IMR-90 (cell line): ENCODE measurements around the gene IGF1R. TPM values are rescaled to one million over a fixed set of nuclear protein-coding genes. Genes with fewer than 3 reads are reported as not detected.
A peak's percentile ranks its signal among the peaks of the same experiment; 100 is the strongest.

Source experiments
- ATAC-seq: fragments of 200-7000 bp; cut with Tn5 transposase; 2 replicates; pipeline ENCODE4 v1.9.1; 2020; ENCODE audit warnings: low read depth, mild to moderate bottlenecking, moderate library complexity
- BruUV-seq: library from RNA; stranded (reverse); fragments of 400-500 nt; replicated peaks from 2 replicates; lab custom pipeline; 2021; lab: Mats Ljungman, UMichigan
- CTCF ChIA-PET: fragments of 300-600 bp; formaldehyde crosslinking; extraction: SDS; loops from one replicate; lab custom pipeline; 2021; ENCODE audit warnings: antibody characterized with exemption; lab: Yijun Ruan, JAX
- POLR2A ChIA-PET: fragments of 300-600 bp; sonication (Branson Sonifier 250); formaldehyde crosslinking; loops from one replicate; lab custom pipeline; 2022; ENCODE audit warnings: antibody characterized with exemption; ENCODE audit not compliant: unreplicated experiment; lab: Charles Lee
- DNase-seq: peaks from one replicate; pipeline ENCODE4 v3.0.0; 2013
- H2AFZ ChIP-seq: replicated peaks from 2 replicates; pipeline ENCODE3; 2013; ENCODE audit warnings: low read length, mild to moderate bottlenecking; ENCODE audit not compliant: poor library complexity
- H2AK5ac ChIP-seq: 2 replicates; pipeline ENCODE4 v1.6.1; 2013; ENCODE audit warnings: low read depth, low read length, inconsistent platforms
- H2AK9ac ChIP-seq: replicated peaks from 2 replicates; pipeline ENCODE3; 2013; ENCODE audit warnings: mild to moderate bottlenecking, low read depth, low read length, moderate library complexity; ENCODE audit not compliant: poor library complexity
- H2BK120ac ChIP-seq: 2 replicates; pipeline ENCODE4 v1.6.1; 2013; ENCODE audit warnings: low read depth, low read length, inconsistent platforms
- H2BK15ac ChIP-seq: 3 replicates; pipeline ENCODE4 v1.6.1; 2013; ENCODE audit warnings: low read depth, low read length, inconsistent platforms
- H2BK20ac ChIP-seq: 2 replicates; pipeline ENCODE4 v1.6.1; 2013; ENCODE audit warnings: low read depth, mild to moderate bottlenecking, inconsistent platforms, low read length, moderate library complexity
- H2BK5ac ChIP-seq: 2 replicates; pipeline ENCODE4 v1.6.1; 2013; ENCODE audit warnings: mild to moderate bottlenecking, low read depth, low read length, inconsistent platforms; ENCODE audit not compliant: poor library complexity, severe bottlenecking
- H3K14ac ChIP-seq: replicated peaks from 2 replicates; pipeline ENCODE4 v1.6.1; 2013; ENCODE audit warnings: low read depth, low read length, inconsistent platforms
- H3K18ac ChIP-seq: 2 replicates; pipeline ENCODE4 v1.6.1; 2013; ENCODE audit warnings: low read depth, low read length, control low read depth
- H3K23ac ChIP-seq: 2 replicates; pipeline ENCODE4 v1.6.1; 2013; ENCODE audit warnings: low read depth, low read length, inconsistent platforms
- H3K27ac ChIP-seq: 2 replicates; pipeline ENCODE4 v1.5.1; 2013; ENCODE audit warnings: mild to moderate bottlenecking, control low read depth, low read length; ENCODE audit not compliant: insufficient read depth
- H3K27me3 ChIP-seq: 2 replicates; pipeline ENCODE4 v1.6.1; 2013; ENCODE audit warnings: low read length; ENCODE audit not compliant: control insufficient read depth, insufficient read depth
- H3K36me3 ChIP-seq: 2 replicates; pipeline ENCODE4 v1.6.1; 2013; ENCODE audit warnings: low read length, mixed read lengths; ENCODE audit not compliant: control insufficient read depth, insufficient read depth
- H3K4ac ChIP-seq: 2 replicates; pipeline ENCODE4 v1.6.1; 2013; ENCODE audit warnings: low read depth, low read length, inconsistent platforms
- H3K4me1 ChIP-seq: 2 replicates; pipeline ENCODE4 v1.6.1; 2013; ENCODE audit warnings: low read length, mixed read lengths; ENCODE audit not compliant: control insufficient read depth, insufficient read depth
- H3K4me2 ChIP-seq: 2 replicates; pipeline ENCODE4 v1.6.1; 2013; ENCODE audit warnings: low read depth, mild to moderate bottlenecking, control low read depth, low read length, moderate library complexity
- H3K4me3 ChIP-seq: 2 replicates; pipeline ENCODE4 v1.5.1; 2013; ENCODE audit warnings: low read depth, mild to moderate bottlenecking, control low read depth, low read length, moderate library complexity; ENCODE audit not compliant: insufficient read depth
- H3K56ac ChIP-seq: 2 replicates; pipeline ENCODE4 v1.6.1; 2013; ENCODE audit warnings: low read length, inconsistent platforms; ENCODE audit not compliant: insufficient read depth; ENCODE audit errors: extremely low read depth
- H3K79me1 ChIP-seq, 2 experiments: 2 replicates each; pipeline ENCODE4 v1.6.1; 2013; ENCODE audit warnings: low read length in 2 of 2, inconsistent platforms in 1 of 2, low read depth in 1 of 2
- H3K9ac ChIP-seq: 2 replicates; pipeline ENCODE4 v1.6.1; 2013; ENCODE audit warnings: low read depth, low read length, control low read depth
- H3K9me1 ChIP-seq: 2 replicates; pipeline ENCODE4 v1.6.1; 2013; ENCODE audit warnings: low read length, inconsistent platforms; ENCODE audit not compliant: insufficient read depth
- H3K9me3 ChIP-seq: 2 replicates; pipeline ENCODE4 v1.6.1; 2013; ENCODE audit warnings: low read length; ENCODE audit not compliant: control insufficient read depth, insufficient read depth
- H4K20me1 ChIP-seq: 2 replicates; pipeline ENCODE4 v1.6.1; 2013; ENCODE audit warnings: low read length, inconsistent platforms; ENCODE audit not compliant: insufficient read depth
- H4K5ac ChIP-seq: 2 replicates; pipeline ENCODE4 v1.6.1; 2013; ENCODE audit warnings: mild to moderate bottlenecking, low read depth, low read length, control low read depth
- H4K8ac ChIP-seq, 2 experiments: 2 replicates each; pipeline ENCODE4 v1.6.1; 2013; ENCODE audit warnings: low read depth in 2 of 2, low read length in 2 of 2, control low read depth in 1 of 2, inconsistent platforms in 1 of 2
- H4K91ac ChIP-seq: 2 replicates; pipeline ENCODE4 v1.6.1; 2013; ENCODE audit warnings: low read depth, low read length, inconsistent platforms; ENCODE audit not compliant: insufficient read depth
- CEBPB ChIP-seq: IDR thresholded peaks from 2 replicates; pipeline ENCODE4 v1.6.1; 2012; ENCODE audit warnings: low read depth, low read length, improper control_type of control experiment
- CHD1 ChIP-seq: IDR thresholded peaks from 2 replicates; pipeline ENCODE4 v1.6.1; 2012; ENCODE audit warnings: low read depth, low read length, improper control_type of control experiment
- MAFK ChIP-seq: IDR thresholded peaks from 2 replicates; pipeline ENCODE4 v1.6.1; 2012; ENCODE audit warnings: low read depth, low read length, improper control_type of control experiment
- WGBS, 2 experiments: methylation state at CpG; one replicate each; pipeline versions ENCODE4 v1.1.5 to v1.1.7; 2013; ENCODE audit warnings: missing lambda C conversion rate in 2 of 2; ENCODE audit not compliant: insufficient read length in 1 of 2; ENCODE audit errors: extremely low coverage in 2 of 2; 5-methylcytosine and 5-hydroxymethylcytosine counted together
- dilution Hi-C: fragments of 300-500 bp; cut with HindIII; formaldehyde crosslinking; loops from one replicate; pipeline ENCODE4 v1.14.3; 2018; ENCODE audit warnings: low sequenced_read_pairs; ENCODE audit not compliant: unreplicated experiment
- in situ Hi-C: fragments of 300-500 bp; cut with MboI; formaldehyde crosslinking; loops from 3 replicates; pipeline ENCODE4 v1.14.3; 2019; ENCODE audit warnings: low sequenced_read_pairs, inconsistent platforms, mixed read lengths
- intact Hi-C: fragments of 100-400 bp; cut with micrococcal nuclease; formaldehyde crosslinking; loops from 2 replicates; pipeline ENCODE4 v1.10.0; 2022
- polyA plus RNA-seq, 3 experiments: library from polyadenylated mRNA; depleted of rRNA; stranded (reverse); fragments of >200 nt; gene quantifications; 2 replicates each; pipeline ENCODE4 v1.2.3, GENCODE V29; 2012; ENCODE audit warnings: low replicate concordance in 1 of 3
- total RNA-seq: library from RNA; depleted of rRNA; stranded (reverse); fragments of >200 nt; gene quantifications from 2 replicates; pipeline ENCODE4 v1.2.3, GENCODE V29; 2012
- TF ChIP-seq, protein P1 (sequence below): conservative IDR thresholded peaks from 2 replicates; pipeline ENCODE4 v1.5.1; 2012; ENCODE audit warnings: mild to moderate bottlenecking, low read depth, low read length, improper control_type of control experiment
- TF ChIP-seq, protein P2 (sequence below): fragments of 150-350 bp; IDR thresholded peaks from 2 replicates; pipeline ENCODE4 v1.6.1; 2016; ENCODE audit warnings: low read depth, mild to moderate bottlenecking, low read length, moderate library complexity, borderline replicate concordance

Gene IGF1R
- total and polyA plus RNA-seq, 2 of the 4 experiments (the other 2 are of a cell fraction), result 24.0 to 24.9 TPM

DNA sequence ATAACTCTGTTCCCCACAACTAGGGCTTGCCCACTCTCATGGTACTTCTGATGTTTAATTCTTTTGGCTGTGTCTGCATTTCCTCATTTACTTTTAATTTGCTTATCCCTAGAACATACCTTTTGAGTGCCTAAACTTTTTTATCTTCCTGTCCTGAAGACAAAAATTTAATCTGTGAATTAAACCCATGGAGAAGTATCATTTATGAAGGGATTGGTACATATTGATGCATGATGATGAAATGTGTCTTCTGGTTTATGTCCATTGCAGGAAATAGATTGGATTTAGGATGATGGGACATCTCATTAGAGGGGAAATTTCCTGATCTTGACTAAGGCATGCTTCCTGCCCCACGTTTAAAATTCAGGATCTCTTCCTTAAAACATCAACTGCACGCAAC, 249.8 kb downstream of the IGF1R start:
- intact Hi-C loops, result no loop called here
- Histone ChIP-seq H3K23ac (peak overlapping the region; percentile 83), H3K9me1 (peaks cover 38% of the 10 kb centered on the region), H2BK120ac (peak overlapping the region; percentile 95), H2AK9ac (no peak overlapping the region), H3K9ac (peak overlapping the region; percentile 84), H4K20me1 (peaks cover 3% of the 10 kb centered on the region; the same call in 1 of the 2 replicates), H3K27me3 (no peaks in the 10 kb centered on the region), H3K4me3 (no peak overlapping the region), H3K27ac (peak overlapping the region; percentile 100), H2BK15ac (peak overlapping the region; percentile 100), H3K4me2 (peak overlapping the region; percentile 18), H2BK20ac (peak overlapping the region; percentile 93), H3K4me1 (peaks cover 48% of the 10 kb centered on the region), H3K18ac (peak overlapping the region; percentile 99), H3K79me1 (peaks cover 37 to 75% of the 10 kb centered on the region in 2 experiments), H2BK5ac (peak overlapping the region; percentile 98), H3K14ac (peak overlapping the region; percentile 89), H2AK5ac (peak overlapping the region; percentile 99), H2AFZ (no peak overlapping the region), H4K5ac (peak overlapping the region; percentile 98), H3K36me3 (peaks cover 12% of the 10 kb centered on the region), H3K4ac (peak overlapping the region; percentile 93), H4K91ac (peak overlapping the region; percentile 98), H3K9me3 (no peaks in the 10 kb centered on the region), H4K8ac (peak overlapping the region; percentile 72 to 83), H3K56ac (peak overlapping the region; percentile 94)
- CTCF ChIA-PET, result no interaction called here
- DNase-seq, result no peak
- ATAC-seq, result no peak
- TF ChIP-seq, protein P1, sequence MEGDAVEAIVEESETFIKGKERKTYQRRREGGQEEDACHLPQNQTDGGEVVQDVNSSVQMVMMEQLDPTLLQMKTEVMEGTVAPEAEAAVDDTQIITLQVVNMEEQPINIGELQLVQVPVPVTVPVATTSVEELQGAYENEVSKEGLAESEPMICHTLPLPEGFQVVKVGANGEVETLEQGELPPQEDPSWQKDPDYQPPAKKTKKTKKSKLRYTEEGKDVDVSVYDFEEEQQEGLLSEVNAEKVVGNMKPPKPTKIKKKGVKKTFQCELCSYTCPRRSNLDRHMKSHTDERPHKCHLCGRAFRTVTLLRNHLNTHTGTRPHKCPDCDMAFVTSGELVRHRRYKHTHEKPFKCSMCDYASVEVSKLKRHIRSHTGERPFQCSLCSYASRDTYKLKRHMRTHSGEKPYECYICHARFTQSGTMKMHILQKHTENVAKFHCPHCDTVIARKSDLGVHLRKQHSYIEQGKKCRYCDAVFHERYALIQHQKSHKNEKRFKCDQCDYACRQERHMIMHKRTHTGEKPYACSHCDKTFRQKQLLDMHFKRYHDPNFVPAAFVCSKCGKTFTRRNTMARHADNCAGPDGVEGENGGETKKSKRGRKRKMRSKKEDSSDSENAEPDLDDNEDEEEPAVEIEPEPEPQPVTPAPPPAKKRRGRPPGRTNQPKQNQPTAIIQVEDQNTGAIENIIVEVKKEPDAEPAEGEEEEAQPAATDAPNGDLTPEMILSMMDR, result no peak
- TF ChIP-seq CHD1, result no peak
- TF ChIP-seq, protein P2, sequence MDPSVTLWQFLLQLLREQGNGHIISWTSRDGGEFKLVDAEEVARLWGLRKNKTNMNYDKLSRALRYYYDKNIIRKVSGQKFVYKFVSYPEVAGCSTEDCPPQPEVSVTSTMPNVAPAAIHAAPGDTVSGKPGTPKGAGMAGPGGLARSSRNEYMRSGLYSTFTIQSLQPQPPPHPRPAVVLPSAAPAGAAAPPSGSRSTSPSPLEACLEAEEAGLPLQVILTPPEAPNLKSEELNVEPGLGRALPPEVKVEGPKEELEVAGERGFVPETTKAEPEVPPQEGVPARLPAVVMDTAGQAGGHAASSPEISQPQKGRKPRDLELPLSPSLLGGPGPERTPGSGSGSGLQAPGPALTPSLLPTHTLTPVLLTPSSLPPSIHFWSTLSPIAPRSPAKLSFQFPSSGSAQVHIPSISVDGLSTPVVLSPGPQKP, result no peak
- TF ChIP-seq CEBPB, result peak; percentile 73
- TF ChIP-seq MAFK, result no peak
- POLR2A ChIA-PET, result interaction anchor here (0.5 kb wide), 1 partner anchor 26 kb away, joined by 6 read pairs; no protein-coding TSS in a partner anchor
- dilution Hi-C loops, result no loop called here
- in situ Hi-C loops, result no loop called here
- no CpG with 5 or more reads among the region's 2 CpGs for WGBS, 2 experiments
- no TSS peak for BruUV-seq
